Limb (tissue), 2 donors: ENCODE measurements around the gene C4orf50.
A peak's percentile ranks its signal among the peaks of the same experiment; 100 is the strongest.

Experiments
- DNase-seq, 2 donors: peaks; one replicate each; pipeline ENCODE4 v3.0.0-alpha.2; 2016; ENCODE audit errors: extremely low spot score in 2 of 2

Gene C4orf50

DNA sequence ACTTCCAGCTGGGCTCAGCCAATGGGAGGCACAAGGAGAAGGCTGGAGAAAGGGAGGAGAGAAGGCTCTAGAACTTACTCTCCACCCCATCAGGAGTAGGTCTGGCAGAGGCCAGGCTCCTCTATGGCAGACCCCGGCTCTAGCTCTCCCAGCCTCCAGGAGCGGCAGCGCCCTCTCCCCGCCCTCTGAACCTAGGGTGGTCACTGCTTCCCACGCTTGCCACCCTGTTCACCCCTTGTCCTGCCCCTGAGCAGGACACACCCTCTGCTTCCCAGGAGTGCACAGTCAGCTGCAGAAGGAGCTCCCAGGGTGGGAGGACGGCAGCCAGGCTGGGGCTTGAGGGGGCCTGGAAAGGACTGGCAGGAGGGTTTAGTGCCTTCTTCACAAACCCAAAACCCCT, 72.3 kb downstream of the C4orf50 start:
- no peak for DNase-seq

DNA sequence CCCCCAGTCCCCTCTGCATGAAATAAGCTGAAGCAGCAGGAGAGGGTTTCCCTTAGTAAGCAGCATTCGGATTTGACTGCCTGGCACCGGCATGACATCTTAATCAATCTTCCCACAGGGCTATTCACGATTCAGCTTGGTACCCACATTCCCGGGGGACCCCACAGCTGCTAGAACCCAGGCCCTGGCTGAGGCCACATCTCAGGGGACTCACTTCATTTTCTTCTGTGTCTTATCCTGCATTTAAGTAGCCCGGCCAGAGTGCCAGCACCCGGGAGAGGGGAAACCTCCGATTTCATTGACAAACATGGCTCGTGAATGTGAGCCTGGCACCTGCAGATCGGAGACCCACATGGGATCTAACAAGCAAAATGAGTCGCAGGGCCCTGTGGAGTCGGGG, 73.1 kb downstream of the C4orf50 start:
- no peak for DNase-seq

DNA sequence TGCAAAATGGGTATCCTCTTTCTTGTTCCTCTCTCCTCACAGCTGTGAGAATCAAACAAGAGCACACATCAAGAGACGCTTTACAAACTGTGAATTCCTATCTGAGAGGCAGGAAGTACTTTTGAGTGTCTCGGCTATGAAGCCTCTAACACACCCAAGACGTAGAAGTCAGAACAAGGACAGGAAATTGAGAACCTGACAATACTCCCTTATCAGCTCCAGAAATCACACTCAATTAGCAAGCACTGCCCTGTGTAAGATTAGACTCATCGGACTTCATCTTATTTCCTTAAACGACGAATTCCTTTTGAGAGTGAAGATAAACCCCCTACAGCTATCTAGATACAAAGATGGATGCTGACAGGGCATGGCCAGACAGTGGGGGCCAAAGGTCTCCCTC, 74.7 kb downstream of the C4orf50 start:
- DNase-seq, result no peak

DNA sequence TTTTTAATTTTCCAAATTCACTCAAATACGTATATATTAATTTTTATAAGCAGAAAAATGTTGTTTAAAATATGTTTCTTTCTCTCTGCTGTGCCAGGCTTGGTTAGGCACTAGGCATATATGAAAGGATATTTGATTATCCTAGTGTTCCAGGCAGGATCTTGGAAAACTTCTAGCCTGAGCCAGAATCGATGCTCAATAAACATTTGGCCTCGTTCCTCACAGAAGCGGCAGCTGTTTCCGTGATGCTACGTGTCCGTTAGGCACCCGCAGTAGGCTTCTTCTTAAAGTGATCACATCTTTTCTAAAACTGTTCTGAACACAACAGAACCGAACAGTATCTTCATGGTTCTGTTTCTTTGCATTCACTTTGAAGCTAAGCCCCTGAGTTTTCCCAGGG, 75.3 kb downstream of the C4orf50 start:
- peak in 1 of 2 donors; percentile 17 for DNase-seq

GRCh38 chr4:5941601-5942000, 76.6 kb downstream of the C4orf50 start:
- no peak for DNase-seq

DNA sequence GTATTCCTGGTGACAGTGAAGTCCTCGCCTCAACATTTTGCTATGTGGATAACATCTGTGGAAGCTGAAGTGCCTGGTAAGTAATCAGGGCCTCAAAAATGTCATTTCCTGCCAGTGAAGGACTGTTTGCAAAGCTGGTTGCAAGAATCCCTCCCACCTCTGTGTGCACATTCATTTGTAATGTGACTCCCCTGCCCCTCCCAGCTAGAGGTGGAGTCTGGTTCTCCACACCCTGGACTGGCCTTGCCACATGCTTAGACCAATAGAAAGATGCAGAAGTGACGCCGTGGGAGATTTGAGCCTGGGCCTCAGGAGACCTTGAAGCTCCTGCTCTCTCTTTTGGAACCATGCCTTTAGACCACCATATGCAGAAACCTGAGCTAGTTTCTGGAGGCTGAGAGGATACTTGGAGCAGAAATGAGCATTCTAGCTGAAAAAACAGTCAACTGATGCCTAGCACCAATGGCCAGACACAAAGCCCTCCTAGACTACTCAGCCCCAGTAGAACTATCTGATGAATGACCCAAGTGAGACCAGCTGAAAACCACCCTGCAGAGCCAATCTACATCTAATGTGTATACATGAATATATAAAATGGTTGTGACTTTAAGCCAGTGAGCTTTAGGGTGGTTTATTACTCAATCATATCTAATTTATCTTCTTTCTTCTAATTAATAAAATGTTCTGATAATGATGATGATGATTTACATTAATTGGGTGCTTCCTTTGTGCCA, 77.6 kb downstream of the C4orf50 start:
- no peak for DNase-seq

DNA sequence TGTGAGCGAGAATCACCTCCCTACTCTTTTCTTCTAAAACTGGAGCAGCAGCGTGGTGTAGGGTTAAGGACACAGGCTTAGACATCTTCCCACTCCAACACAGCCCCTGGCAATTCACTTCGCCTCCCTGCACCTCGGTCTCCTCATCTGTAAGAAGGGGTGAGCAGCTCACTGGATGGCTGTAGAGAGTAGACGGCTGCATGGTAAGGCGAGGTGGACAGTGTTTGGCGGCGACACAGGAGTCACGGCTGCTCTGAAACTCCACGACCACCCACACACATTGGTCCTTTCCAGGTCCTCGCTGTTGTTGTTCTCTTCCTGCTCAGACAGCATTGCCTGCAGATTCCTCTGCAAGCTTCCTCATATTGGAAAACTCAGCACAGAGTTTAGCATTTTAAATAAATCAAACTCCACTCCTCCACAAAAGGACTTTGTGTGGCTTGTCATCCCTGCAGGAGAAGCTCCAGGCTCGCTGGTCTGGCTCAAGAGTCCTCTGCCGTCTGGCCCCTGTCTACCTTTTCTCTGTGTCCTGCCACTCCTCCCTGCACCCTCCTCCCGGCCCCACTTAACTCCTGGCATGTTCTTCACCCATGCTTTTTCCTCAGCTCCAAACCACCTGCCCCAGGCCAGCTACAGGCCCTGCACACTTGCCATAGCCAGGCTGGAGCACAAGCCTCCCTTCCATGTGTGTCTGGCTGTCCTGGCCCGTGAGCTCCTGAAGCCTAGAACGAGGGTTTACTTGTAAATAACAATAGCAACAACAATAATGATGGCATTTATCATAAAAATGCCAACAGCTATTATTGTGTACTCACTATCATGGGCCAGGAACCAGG, 84.0 kb downstream of the C4orf50 start:
- peak in 1 of 2 donors; percentile 6 for DNase-seq

DNA sequence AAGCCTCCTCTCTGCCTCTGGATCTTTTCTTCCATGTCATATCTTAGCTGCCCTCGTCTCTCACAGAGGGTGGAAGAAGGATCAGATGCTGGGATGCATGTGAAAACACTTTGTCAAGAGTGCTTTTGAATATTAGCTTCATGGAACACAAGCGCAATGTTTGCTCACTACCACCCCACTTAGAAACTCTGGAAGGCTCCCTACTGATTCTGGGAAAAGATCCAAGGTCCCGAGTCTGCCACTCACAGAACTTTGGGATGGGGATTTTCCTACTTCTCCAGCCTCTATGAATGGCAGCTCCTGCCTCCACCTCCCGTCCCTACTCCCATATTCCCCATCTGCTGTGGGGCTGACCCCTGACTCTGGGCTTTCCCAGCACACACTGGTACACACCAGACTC, 85.1 kb downstream of the C4orf50 start:
- DNase-seq, result peak in 1 of 2 donors; percentile 21

DNA sequence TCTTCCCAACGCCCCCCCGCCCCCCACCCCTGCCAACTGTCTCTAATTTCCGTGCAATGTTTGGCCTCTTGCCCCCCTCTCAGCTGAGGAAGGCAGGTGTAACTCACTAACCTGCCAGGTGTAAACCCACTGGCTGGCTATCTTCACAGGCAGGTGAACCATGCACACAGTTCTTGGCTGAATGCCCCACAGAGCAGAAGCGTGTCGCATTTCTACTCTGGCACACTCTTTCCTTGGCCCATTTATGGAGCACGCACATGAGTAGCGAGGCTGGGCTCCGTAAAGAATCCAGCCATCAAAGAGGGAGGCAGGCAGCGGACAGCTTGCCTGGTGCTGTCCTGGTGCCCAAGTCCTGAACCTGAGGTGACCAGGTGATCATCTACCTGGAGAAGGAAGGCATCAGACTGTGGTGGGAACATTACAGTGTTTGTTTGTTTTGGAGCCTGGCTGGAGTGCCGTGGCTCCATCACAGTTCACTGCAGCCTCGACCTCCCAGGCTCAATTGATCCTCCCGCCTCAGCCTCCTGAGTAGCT, 86.1 kb downstream of the C4orf50 start:
- no peak for DNase-seq

DNA sequence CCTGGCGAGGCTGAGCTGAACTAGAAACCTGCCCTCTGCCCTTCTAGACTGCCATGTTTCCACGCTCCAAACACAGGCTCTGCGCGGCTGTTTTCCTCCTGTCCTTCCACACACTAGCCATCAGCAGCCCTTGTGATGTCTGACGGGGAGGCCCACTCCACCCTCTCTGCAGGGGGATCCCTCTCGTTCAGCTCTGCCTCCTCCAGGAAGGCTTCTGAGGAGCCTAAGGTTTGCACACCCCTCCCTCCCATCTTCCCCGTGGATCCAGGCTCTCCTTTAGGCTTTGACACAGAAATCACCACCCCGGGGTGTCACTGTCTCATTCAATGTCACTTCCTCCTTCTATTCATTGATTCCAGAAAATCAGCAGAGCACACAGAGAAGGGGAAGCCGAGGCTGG, 86.7 kb downstream of the C4orf50 start:
- no peak for DNase-seq

- DNase-seq, result no peak
Observed at GRCh38 chr4:5930876-5931275, 87.4 kb downstream of the C4orf50 start.

- no peak for DNase-seq
Observed at GRCh38 chr4:5930456-5930855, 87.8 kb downstream of the C4orf50 start.

DNA sequence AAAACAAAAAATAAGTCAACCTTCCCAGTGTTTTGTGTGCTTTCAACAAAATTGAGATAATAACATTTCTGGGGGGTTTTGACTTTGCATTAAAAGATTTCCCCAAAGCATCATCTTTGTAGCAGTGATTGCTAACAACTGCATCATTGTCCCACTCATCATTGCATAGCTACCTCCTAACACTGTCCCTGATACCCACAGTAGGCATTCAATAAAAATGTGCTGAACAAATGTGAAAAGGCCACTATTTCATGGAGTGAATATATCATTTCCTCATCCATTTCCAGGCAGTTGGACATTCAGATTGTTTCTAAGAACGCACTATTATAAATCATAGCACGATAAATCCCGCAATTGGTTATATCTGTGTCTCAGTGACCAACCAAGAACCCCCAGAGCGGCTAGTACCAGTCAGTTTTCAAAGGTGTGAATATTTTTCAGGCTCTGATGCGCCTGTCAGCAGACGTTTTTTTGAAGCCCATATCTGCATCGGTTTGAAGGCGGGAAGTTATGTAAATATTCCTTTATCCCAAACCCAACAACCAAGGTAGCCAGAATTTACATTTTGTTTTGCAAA, 89.3 kb downstream of the C4orf50 start:
- no peak for DNase-seq

DNA sequence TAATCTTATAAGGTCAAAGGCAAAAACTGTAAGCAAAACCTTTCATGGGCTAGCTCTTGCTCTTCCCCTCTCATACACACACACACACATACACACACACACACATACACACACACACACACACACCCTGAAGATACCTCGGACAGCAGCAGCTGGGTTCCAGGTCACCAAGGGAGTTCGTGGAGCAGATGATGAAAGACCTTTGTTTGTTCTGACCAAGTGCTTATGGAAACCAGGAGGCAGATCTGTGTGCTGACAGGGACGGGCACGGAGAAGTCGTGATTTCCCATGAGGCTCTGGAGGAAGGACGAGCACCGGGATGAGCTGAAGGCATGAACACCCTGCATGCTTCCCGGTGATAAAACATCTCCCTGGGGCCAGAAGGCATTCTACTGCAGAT, 90.0 kb downstream of the C4orf50 start:
- no peak for DNase-seq

GRCh38 chr4:5927747-5928146, 90.5 kb downstream of the C4orf50 start:
- DNase-seq, result no peak

GRCh38 chr4:5927116-5927515, 91.1 kb downstream of the C4orf50 start:
- DNase-seq, result no peak

- no peak for DNase-seq
Observed at GRCh38 chr4:5926598-5926997, 91.6 kb downstream of the C4orf50 start.

- DNase-seq, result no peak
Observed at GRCh38 chr4:5925419-5926200, 92.6 kb downstream of the C4orf50 start.

DNA sequence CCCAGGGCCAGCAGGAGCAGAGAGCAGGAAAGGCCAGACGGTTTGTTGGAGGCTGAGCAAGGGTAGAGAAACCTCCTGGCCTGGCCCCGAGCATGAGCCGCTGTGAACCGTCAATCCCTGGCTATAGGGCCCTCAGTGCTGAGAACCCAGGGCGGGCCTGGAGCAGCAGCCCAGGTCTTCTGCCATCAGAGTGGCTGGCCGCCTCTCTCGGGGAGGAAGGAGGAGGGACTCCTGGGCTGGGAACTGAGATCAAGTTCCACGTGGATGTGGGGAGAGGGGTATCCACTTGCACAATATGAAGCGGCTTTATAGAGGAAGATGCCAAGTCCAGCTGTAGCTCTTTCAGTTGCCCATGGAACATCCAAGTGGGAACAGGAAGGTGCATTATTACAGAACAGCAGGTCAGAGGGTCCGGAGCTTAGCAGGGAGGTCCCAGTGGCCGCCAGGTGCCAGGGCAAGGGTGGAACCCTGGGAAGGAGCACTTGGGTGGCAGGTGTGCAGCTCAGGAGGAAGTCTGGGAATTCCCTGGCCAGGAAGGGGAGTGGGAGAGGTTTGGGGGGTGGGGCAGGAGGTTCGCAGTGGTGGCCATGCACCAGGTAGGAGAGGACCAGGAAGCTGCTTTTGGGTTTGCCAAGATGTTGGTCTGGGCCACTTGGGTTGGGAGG, 93.6 kb downstream of the C4orf50 start:
- no peak for DNase-seq

GRCh38 chr4:5923376-5923775, 94.9 kb downstream of the C4orf50 start:
- DNase-seq, result no peak

- DNase-seq, result no peak
Observed at GRCh38 chr4:5922556-5922955, 95.7 kb downstream of the C4orf50 start.
